ENCODE results near the gene CELF2. TPM values are rescaled to one million over a fixed set of nuclear protein-coding genes. Genes with fewer than 3 reads are reported as not detected.

CELF2 gene
- total and polyA plus RNA-seq, 2 experiments from 2014 or later: 16.6 to 26.9 TPM

- Histone ChIP-seq H4K20me1 (ENCODE audit: insufficient read depth, poor library complexity, severe bottlenecking) (no peaks in the 10 kb centered on the region), H3K9me2 (replicated peaks; ENCODE audit: insufficient read depth) (no peaks in the 10 kb centered on the region), H3K4me3 (no peak overlapping the region), H3K4me2 (no peak overlapping the region), H3K4me1 (ENCODE audit: insufficient read depth) (no peaks in the 10 kb centered on the region), H3K27ac (no peak overlapping the region), H3K79me2 (no peaks in the 10 kb centered on the region), H3K27me3 (no peaks in the 10 kb centered on the region), H3K36me3 (replicated peaks; ENCODE audit: insufficient read depth, low read depth) (no peaks in the 10 kb centered on the region), H2AFZ (no peak overlapping the region), H3K9me3 (ENCODE audit: low read depth) (no peaks in the 10 kb centered on the region)
- DNase-seq (ENCODE audit: low spot score): no peak
- WGBS (ENCODE audit: low lambda C conversion rate, missing lambda C conversion rate): 71% methylated on average over 4 of the region's 4 CpGs
- TF ChIP-seq EZH2 (IDR thresholded peaks at IDR 0.05; ENCODE audit: borderline replicate concordance): no peak
These were observed 58.5 kb downstream of the CELF2 start for GRCh38 chr10:11076221-11076620.

GRCh38 chr10:11080564-11080984 is 62.9 kb downstream of the CELF2 start:
- no peak overlapping the region for H3K4me3 ChIP-seq
- H3K79me2 ChIP-seq: no peaks in the 10 kb centered on the region
- no peak for DNase-seq (ENCODE audit: low spot score)
- H3K9me3 ChIP-seq (ENCODE audit: low read depth): no peaks in the 10 kb centered on the region
- no peak overlapping the region for H3K4me2 ChIP-seq
- no peaks in the 10 kb centered on the region for H3K36me3 ChIP-seq (replicated peaks; ENCODE audit: insufficient read depth, low read depth)
- TF ChIP-seq EZH2phosphoT487 (IDR thresholded peaks at IDR 0.05; ENCODE audit: low read depth, severe bottlenecking, unreplicated experiment) (no peak), EZH2 (IDR thresholded peaks at IDR 0.05; ENCODE audit: borderline replicate concordance) (no peak)
- TF ChIP-seq, protein P1, sequence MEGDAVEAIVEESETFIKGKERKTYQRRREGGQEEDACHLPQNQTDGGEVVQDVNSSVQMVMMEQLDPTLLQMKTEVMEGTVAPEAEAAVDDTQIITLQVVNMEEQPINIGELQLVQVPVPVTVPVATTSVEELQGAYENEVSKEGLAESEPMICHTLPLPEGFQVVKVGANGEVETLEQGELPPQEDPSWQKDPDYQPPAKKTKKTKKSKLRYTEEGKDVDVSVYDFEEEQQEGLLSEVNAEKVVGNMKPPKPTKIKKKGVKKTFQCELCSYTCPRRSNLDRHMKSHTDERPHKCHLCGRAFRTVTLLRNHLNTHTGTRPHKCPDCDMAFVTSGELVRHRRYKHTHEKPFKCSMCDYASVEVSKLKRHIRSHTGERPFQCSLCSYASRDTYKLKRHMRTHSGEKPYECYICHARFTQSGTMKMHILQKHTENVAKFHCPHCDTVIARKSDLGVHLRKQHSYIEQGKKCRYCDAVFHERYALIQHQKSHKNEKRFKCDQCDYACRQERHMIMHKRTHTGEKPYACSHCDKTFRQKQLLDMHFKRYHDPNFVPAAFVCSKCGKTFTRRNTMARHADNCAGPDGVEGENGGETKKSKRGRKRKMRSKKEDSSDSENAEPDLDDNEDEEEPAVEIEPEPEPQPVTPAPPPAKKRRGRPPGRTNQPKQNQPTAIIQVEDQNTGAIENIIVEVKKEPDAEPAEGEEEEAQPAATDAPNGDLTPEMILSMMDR (IDR thresholded peaks at IDR 0.05; ENCODE audit: poor library complexity): no peak
- H2AFZ ChIP-seq: no peak overlapping the region
- 39% methylated on average over 3 of the region's 3 CpGs for WGBS (ENCODE audit: low lambda C conversion rate, missing lambda C conversion rate)
- H3K27ac ChIP-seq: no peak overlapping the region
- H4K20me1 ChIP-seq (ENCODE audit: insufficient read depth, poor library complexity, severe bottlenecking): no peaks in the 10 kb centered on the region
- no peaks in the 10 kb centered on the region for H3K9me2 ChIP-seq (replicated peaks; ENCODE audit: insufficient read depth)
- H3K4me1 ChIP-seq (ENCODE audit: insufficient read depth): no peaks in the 10 kb centered on the region
- no peaks in the 10 kb centered on the region for H3K27me3 ChIP-seq

DNA sequence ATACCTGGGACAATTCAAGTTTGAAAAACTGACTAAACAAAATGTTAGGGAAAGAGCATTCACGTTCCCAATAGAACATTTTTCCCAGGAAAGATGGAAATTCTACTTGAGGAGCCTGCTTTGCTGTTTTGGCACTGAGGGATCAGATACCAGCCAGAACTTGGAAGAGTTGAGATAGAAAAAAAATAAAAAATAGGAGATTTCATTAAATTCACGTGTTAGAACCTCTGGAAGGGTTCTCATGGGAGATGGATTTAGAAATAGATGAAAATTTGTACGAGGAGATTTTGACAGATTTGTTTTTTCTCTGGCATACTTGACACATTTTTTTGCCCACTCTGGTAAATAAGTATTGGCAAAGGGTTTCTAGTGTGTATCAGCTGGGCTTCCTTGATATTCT is 63.7 kb downstream of the CELF2 start:
- H3K79me2 ChIP-seq: no peaks in the 10 kb centered on the region
- H3K4me2 ChIP-seq: no peak overlapping the region
- no peaks in the 10 kb centered on the region for H3K36me3 ChIP-seq (replicated peaks; ENCODE audit: insufficient read depth, low read depth)
- no peaks in the 10 kb centered on the region for H4K20me1 ChIP-seq (ENCODE audit: insufficient read depth, poor library complexity, severe bottlenecking)
- no peak for TF ChIP-seq EZH2 (IDR thresholded peaks at IDR 0.05; ENCODE audit: borderline replicate concordance)
- no peaks in the 10 kb centered on the region for H3K4me1 ChIP-seq (ENCODE audit: insufficient read depth)
- H3K9me3 ChIP-seq (ENCODE audit: low read depth): no peaks in the 10 kb centered on the region
- no peak overlapping the region for H2AFZ ChIP-seq
- no peaks in the 10 kb centered on the region for H3K27me3 ChIP-seq
- no peaks in the 10 kb centered on the region for H3K9me2 ChIP-seq (replicated peaks; ENCODE audit: insufficient read depth)
- H3K27ac ChIP-seq: no peak overlapping the region
- no peak for DNase-seq (ENCODE audit: low spot score)
- H3K4me3 ChIP-seq: no peak overlapping the region
- 56% methylated on average over 3 of the region's 3 CpGs for WGBS (ENCODE audit: low lambda C conversion rate, missing lambda C conversion rate)

- TF ChIP-seq EZH2 (IDR thresholded peaks at IDR 0.05; ENCODE audit: borderline replicate concordance): no peak
- TF ChIP-seq, protein P1 (IDR thresholded peaks at IDR 0.05; ENCODE audit: poor library complexity): no peak
- no peak for TF ChIP-seq EZH2phosphoT487 (IDR thresholded peaks at IDR 0.05; ENCODE audit: low read depth, severe bottlenecking, unreplicated experiment)
- Histone ChIP-seq H3K4me1 (ENCODE audit: insufficient read depth) (no peaks in the 10 kb centered on the region), H3K27me3 (no peaks in the 10 kb centered on the region), H3K4me2 (no peak overlapping the region), H3K79me2 (no peaks in the 10 kb centered on the region), H3K36me3 (replicated peaks; ENCODE audit: insufficient read depth, low read depth) (no peaks in the 10 kb centered on the region), H3K9me3 (ENCODE audit: low read depth) (no peaks in the 10 kb centered on the region), H2AFZ (no peak overlapping the region), H3K4me3 (no peak overlapping the region), H4K20me1 (ENCODE audit: insufficient read depth, poor library complexity, severe bottlenecking) (no peaks in the 10 kb centered on the region), H3K9me2 (replicated peaks; ENCODE audit: insufficient read depth) (no peaks in the 10 kb centered on the region), H3K27ac (no peak overlapping the region)
- no peak for DNase-seq (ENCODE audit: low spot score)
- 3% methylated on average over 1 of the region's 1 CpG for WGBS (ENCODE audit: low lambda C conversion rate, missing lambda C conversion rate)
These were observed 64.9 kb downstream of the CELF2 start for GRCh38 chr10:11082526-11082925.

All from hepatocyte (in vitro differentiated cells).